GM21528 (cell line): ENCODE data around the gene CPN1.

Experiments
- ATAC-seq: cut with Tn5 transposase; IDR thresholded peaks from one replicate; pipeline ENCODE4 v1.9.1; 2021; ENCODE audit warnings: mild to moderate bottlenecking, moderate library complexity; ENCODE audit not compliant: unreplicated experiment, low FRiP score

Gene CPN1

DNA sequence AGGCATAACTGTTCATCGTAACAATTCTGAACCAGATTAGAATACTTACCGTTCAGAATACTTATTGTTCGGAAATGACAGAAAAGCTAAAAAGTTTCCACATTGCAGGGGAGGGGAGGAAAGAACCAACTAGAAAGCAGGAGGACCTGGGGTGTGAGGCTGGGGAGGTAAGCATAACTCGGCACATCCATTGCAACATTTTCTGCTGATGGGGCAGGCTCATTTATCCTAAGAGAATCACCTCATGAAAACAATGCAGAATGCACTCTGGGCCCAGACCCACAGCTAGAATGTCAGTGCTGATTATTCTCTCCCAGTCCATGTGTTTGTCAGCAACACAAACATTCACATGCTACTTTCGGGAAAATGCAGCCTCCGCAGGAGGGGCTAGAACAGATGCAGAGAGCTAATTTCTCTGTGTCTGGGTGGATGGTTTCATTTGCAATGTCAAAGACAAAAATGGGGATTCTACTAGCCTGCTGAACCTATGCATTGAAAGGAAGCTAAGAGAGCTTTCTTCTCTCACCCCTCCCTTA lies 81.5 kb downstream of the CPN1 start:
- no peak for ATAC-seq

DNA sequence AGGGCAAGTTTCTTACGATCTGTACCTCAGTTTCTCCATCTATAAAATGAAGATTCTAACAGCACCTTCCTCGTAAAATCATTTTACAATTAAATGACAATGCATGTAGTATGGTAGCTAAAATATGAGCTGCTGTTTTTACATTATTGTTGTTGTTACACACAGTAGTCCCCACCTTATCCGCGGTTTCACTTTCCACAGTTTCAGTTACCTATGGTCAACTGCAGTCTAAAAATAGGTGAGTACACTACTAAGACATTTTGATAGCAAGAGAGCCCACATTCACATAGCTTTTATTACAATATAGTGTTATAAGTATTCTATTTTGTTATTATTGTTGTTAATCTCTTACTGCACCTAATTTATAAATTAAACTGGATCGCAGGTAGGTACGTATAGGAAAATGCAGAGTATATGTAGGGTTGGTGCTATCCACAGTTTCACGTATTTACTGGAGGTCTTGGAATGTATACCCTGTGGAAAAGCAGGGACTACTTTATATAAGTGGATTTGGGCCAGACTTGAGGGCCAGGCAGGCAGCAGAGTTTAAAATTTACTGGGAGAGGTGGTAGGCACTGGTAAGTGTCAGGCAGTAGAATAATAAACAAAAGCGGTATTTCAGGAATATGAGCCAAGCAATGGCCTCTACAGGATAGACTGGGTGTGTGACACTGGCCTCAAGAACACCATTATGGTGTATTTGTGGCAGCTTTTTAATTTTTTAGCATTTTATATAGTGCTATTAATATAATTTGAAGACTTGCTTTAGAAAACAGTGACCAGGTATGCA lies 82.2 kb downstream of the CPN1 start:
- ATAC-seq, result no peak

DNA sequence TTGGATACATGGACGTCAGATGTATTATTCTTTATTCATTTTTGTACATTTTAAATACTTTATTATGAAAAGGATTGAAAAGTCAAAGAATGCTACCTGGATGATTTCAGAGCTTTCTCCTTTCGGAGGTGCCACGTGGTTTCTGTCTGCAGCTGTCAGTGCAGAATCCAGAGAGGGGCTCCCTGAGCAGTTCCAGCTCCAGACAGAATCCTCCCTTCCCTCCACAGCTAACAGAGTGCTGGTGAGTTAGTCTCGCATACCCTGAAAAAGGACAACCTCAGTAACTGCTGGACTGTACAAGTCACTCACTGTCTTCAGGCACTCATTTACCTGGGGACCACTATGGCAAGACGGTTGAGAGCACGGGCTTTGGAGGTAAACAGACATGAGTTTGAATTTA lies 82.8 kb downstream of the CPN1 start:
- no peak for ATAC-seq

DNA sequence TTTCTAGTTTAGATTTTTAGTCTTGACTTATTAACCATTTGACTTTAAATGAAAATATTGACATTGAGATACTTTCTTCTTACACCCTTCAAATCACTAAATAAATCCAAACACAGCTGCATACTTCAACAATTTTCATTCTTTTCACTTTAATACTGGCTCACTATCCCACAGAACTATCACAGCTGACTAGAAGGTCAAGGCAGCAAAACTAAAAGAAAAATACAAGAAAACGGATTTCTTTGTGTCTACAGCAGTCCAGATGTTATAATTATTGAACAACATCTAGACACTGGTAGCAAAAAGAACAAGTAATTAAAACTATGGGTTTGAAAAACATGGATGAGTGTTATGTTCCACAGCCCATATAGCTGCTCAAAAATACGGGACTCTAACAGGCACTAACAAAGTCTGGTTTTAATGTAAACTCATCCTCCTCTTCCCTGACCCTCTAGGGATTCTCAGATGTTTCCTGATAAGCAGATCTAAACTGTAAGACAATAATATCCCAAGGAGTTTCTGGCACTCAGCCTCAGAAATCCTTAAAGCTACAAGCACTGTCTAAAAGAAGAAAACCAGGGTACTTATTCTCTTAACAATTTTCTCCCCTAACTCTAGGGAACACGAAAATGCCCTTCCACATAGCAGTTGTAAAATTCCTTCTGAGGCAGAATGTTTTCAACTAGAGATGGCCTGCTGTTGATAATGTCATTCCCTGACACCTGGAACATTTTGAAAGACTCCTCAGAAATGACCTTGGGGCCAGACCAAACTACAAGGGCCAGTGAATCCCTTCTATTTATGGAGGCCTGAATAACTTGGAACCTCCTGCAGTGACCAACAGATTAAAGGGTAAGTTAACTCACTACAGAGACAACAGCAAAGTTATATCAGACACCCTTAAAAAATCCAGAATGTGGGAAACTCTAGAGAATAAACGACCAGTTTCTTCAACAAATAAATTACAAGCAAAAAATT lies 84.7 kb downstream of the CPN1 start:
- ATAC-seq, result no peak

DNA sequence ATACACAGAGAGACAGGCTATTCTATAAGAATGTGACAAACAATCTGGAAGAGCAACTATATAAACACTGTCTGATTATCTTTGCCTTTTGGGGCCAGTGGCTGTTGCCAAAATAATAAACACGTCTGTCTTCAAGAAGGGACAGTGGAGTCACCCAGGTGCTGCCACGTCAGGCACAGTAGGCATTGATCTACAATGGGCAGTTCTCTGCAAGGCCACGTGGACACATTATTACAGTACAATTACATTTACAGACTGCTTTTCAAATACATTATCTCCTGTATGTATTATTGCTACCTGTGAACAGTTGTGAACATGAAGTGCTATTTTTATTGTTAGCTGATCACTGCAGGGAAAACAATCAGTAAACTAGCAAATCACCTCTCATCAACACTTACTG lies 86.0 kb downstream of the CPN1 start:
- ATAC-seq, result no peak

DNA sequence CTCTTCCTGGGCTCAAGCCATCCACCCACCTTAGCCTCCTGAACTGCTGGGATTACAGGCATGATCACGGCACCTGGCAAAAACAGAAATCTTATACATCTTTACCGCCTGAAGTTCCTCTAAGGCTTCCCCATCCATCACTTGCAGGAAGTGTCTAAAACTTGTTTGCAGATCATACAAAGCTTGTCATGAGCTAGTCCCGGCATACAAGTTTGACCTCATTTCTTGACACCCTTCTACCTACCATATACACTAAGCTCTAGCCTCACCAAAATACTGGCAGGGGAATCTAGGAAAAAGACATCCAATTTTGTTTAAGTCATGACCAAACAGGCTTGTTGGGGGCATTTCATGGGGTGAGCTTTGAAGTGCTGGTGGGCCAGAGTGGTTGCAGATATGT lies 86.4 kb downstream of the CPN1 start:
- no peak for ATAC-seq

DNA sequence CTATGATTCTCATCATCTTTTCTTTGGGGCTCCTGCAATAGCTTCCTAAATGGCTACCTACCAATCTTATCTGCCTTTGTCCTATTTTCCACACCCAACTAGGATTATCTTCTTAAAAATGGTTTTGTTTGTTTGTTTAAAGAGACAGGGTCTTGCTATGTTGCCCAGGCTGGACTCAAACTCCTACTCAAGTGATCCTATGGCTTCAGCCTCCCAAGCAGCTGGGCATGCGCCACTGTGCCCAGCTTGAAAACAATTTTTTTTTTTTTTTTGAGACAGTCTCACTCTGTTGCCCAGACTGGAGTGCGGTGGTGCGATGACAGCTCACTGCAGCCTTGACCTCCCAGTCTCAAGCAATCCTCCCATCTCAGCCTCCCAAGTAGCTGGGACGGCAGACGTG lies 86.9 kb downstream of the CPN1 start:
- ATAC-seq, result no peak

DNA sequence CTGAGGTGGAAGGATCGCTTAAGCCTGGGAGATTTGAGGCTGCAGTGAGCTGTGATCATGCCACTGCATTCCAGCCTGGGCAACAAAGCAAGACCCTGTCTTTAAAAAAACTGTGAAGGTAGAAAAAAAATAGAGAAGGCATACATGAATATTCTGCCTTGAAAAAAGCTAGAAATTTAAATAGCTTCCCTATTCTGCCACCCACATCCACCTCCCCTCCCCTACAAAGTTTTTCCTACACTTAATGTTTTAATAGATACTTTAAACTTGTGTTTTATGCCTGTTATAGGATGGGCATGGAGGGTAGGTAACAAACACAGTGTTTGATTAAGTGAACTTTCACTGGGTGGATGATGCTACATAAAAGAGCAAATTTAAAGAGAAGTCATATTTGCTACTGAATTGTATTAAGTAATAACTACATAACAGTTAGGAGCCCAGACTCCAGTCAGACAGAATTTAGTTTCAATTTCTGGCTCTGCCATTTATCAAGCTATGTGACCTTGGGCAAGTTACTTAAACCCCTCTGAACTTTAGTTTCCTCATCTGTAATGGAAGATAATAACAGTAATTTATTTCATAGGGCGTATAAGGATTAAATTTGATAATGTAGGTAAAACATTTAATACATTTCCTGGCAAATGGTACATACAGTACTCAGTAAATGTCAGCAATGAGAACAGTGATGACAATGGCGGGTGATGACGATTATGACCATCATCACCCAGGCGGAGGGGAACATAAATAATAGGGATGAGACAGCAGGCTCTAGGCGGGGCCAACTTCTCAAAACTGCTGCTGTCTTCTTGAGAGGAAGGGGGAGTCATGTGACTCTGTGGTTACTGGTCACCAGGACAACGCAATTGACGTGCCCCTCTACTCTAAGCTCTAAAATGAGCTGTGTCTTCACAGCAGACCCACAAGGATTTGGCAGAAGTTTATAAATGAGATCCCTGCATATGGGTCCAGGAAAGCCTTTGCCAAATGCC lies 87.7 kb downstream of the CPN1 start:
- ATAC-seq, result peak; percentile 83
